Aortic smooth muscle cell (primary cell): ENCODE measurements around the gene COPZ1. TPM values are rescaled to one million over a fixed set of nuclear protein-coding genes. Genes with fewer than 3 reads are reported as not detected.

Experiments used
- total RNA-seq: library from RNA; depleted of rRNA; stranded (reverse); fragments of >200 nt; gene quantifications from 2 replicates; pipeline ENCODE4 v1.2.3, GENCODE V29; 2014

Gene COPZ1, protein sequence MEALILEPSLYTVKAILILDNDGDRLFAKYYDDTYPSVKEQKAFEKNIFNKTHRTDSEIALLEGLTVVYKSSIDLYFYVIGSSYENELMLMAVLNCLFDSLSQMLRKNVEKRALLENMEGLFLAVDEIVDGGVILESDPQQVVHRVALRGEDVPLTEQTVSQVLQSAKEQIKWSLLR
- total RNA-seq, result 104 and 145 TPM in 2 replicates

GRCh38 chr12:54324617-54325441 is at the start of gene COPZ1:
COPZ1 (plus strand) TSS chr12:54325131; CDS start chr12:54325164, 33 bp downstream.

GRCh38 chr12:54279632-54280467 is 45.1 kb upstream of the COPZ1 start, which contains the start of gene CBX5:
CBX5 (minus strand) TSS chr12:54280122; CDS start chr12:54257650, 22,472 bp downstream.

GRCh38 chr12:54280468-54281260 is 44.3 kb upstream of the COPZ1 start, which contains the start of gene HNRNPA1:
HNRNPA1 (plus strand) TSS chr12:54280726; CDS start chr12:54280808, 82 bp downstream.

GRCh38 chr12:54300732-54301427 is 24.1 kb upstream of the COPZ1 start, which contains the start of gene NFE2:
NFE2 (minus strand) TSS chr12:54301015; CDS start chr12:54295248, 5,767 bp downstream.

DNA sequence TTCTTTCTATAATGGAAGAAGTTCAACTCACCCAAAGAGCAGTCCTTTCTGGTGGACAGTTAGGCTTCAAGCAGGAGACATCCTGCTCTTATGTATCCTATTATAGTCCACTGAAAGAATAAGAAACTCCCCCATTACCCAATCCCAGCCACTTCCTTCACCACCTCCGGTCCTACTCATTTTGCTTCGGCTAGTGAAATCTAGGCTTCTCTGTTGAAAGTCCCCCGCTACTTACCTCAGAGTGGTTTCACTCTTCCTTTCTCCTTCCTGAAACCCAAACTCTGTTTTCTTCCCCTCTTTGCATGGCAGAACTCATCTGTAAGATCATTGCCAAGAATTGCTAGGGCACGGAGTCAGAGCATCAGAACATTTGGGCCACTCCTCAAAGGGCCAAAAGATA is 39.5 kb downstream of the COPZ1 start, which contains the start of gene GPR84:
GPR84 (minus strand) TSS at position 74 of the 400 bp plus-strand sequence. CDS start 635 bp downstream, outside the sequence.

GRCh38 chr12:54384591-54385041 is 59.7 kb downstream of the COPZ1 start, which contains the start of gene ZNF385A:
ZNF385A (minus strand) TSS chr12:54384733; CDS start chr12:54384514, 219 bp downstream.

Other genes starting within 250 kb of the COPZ1 start
- gene SMUG1, start 136.1 kb upstream of the COPZ1 start, total RNA-seq, result 18.4 and 20.1 TPM in 2 replicates
- gene CBX5, start 45.0 kb upstream of the COPZ1 start, total RNA-seq, result 39.2 and 44.6 TPM in 2 replicates
- gene HNRNPA1, start 44.4 kb upstream of the COPZ1 start, total RNA-seq, result 443 and 495 TPM in 2 replicates
- not detected in 2 replicates for gene NFE2, start 24.1 kb upstream of the COPZ1 start, total RNA-seq
- 0.06 TPM in 1 of 2 replicates, not detected in the other for gene GPR84, start 39.4 kb downstream of the COPZ1 start, total RNA-seq
- gene ZNF385A, start 59.6 kb downstream of the COPZ1 start, total RNA-seq, result 0.87 and 0.92 TPM in 2 replicates
- 213 and 260 TPM in 2 replicates for gene ITGA5, start 94.1 kb downstream of the COPZ1 start, total RNA-seq
- not detected in 2 replicates for gene GTSF1, start 148.5 kb downstream of the COPZ1 start, total RNA-seq
- 0.13 TPM in 1 of 2 replicates, not detected in the other for gene NCKAP1L, start 172.6 kb downstream of the COPZ1 start, total RNA-seq
- gene PDE1B, start 224.5 kb downstream of the COPZ1 start, total RNA-seq, result 0.26 and 0.68 TPM in 2 replicates